Measurements from ENCODE around the gene NCOA5. TPM values are rescaled to one million over a fixed set of nuclear protein-coding genes. Genes with fewer than 3 reads are reported as not detected.
A peak's percentile ranks its signal among the peaks of the same experiment; 100 is the strongest.

Gene NCOA5
- total RNA-seq, 1 experiment from 2014 or later = 16.5 TPM

GRCh38 chr20:46085179-46085851, 4.4 kb downstream of the NCOA5 start:
- TF ChIP-seq TEAD1 (CRISPR knock-in tag; IDR thresholded peaks at IDR 0.05) (no peak), PREB (CRISPR knock-in tag; IDR thresholded peaks at IDR 0.05; ENCODE audit: borderline replicate concordance) (no peak), CDX4 (CRISPR knock-in tag; IDR thresholded peaks at IDR 0.05; ENCODE audit: borderline replicate concordance) (no peak), GTF2I (CRISPR knock-in tag; conservative IDR thresholded peaks at IDR 0.05) (no peak), NR1H2 (CRISPR knock-in tag; IDR thresholded peaks at IDR 0.05) (no peak), IRF1 (CRISPR knock-in tag; IDR thresholded peaks at IDR 0.05) (no peak), ZNF512 (CRISPR knock-in tag; IDR thresholded peaks at IDR 0.05; ENCODE audit: borderline replicate concordance) (no peak), HMGA2 (CRISPR knock-in tag; IDR thresholded peaks at IDR 0.05) (no peak), CREB1 (CRISPR knock-in tag; IDR thresholded peaks at IDR 0.05) (no peak), KAT7 (CRISPR knock-in tag; IDR thresholded peaks at IDR 0.05; ENCODE audit: borderline replicate concordance) (no peak), TP53 (CRISPR knock-in tag; IDR thresholded peaks at IDR 0.05) (no peak), ATF2 (CRISPR knock-in tag; IDR thresholded peaks at IDR 0.05; ENCODE audit: borderline replicate concordance, low read depth) (no peak), E2F4 (CRISPR knock-in tag; IDR thresholded peaks at IDR 0.05; ENCODE audit: borderline replicate concordance, low read depth) (no peak), MYBL2 (CRISPR knock-in tag; IDR thresholded peaks at IDR 0.05) (no peak), USF2 (CRISPR knock-in tag; IDR thresholded peaks at IDR 0.05) (no peak), CBFB (CRISPR knock-in tag; IDR thresholded peaks at IDR 0.05; ENCODE audit: low read depth) (no peak), CREM (CRISPR knock-in tag; IDR thresholded peaks at IDR 0.05) (no peak)
- Mint-ChIP-seq H3K27ac (peak overlapping the region; percentile 24; the same call in 1 of the 2 replicates), H3K4me1 (peaks cover 55% of the 10 kb centered on the region), H3K9me3 (no peaks in the 10 kb centered on the region), H3K4me3 (no peak overlapping the region), H3K27me3 (ENCODE audit: low read depth) (no peaks in the 10 kb centered on the region), H3K36me3 (no peaks in the 10 kb centered on the region)
- ATAC-seq (no peak), DNase-seq (ENCODE audit: low spot score) (no peak)
- CTCF ChIA-PET = interaction anchor here (0.8 to 1.8 kb wide), 7 partner anchors 27 to 477 kb away, joined by 3 to 8 read pairs (median 3); no protein-coding TSS in a partner anchor
- POLR2A ChIA-PET = interaction anchor here (0.5 kb wide), 1 partner anchor 1298 kb away, joined by 5 read pairs; no protein-coding TSS in a partner anchor
